H1 (cell line): ENCODE data around the gene ABCC6. TPM values are rescaled to one million over a fixed set of nuclear protein-coding genes. Genes with fewer than 3 reads are reported as not detected.

Experiments used
- polyA plus RNA-seq, 7 experiments: library from polyadenylated mRNA; depleted of rRNA in 3 of 7; stranded (reverse) in 5 of 7; unstranded in 2 of 7; fragments of >200 nt in 5 of 7; fragments of 200-250 nt in 2 of 7; gene quantifications; 1 replicate in 5 of 7; 2 replicates in 1 of 7; 4 replicates in 1 of 7; pipeline versions ENCODE4 v1.2.1 to v1.2.3, GENCODE V29; 2011 to 2013; ENCODE audit warnings: missing spikeins in 2 of 7, mixed read lengths in 2 of 7
- total RNA-seq: library from RNA; stranded (reverse); fragmentation: NEBNext Ultra II Directional; extraction: Animal tissue kit (Norgen Biotek cat#: 25700); gene quantifications from 2 replicates; pipeline ENCODE4 v1.2.1, GENCODE V29; 2021

Gene ABCC6
- total and polyA plus RNA-seq, 2 of the 8 experiments (the other 6 are each of a cell fraction or from before 2014, with no cell fraction given): 1.6 to 1.8 TPM

Other genes with a start within 250 kb of the ABCC6 start
- gene NOMO3, start 9.0 kb upstream of the ABCC6 start, total RNA-seq: 57.1 and 60.9 TPM in 2 replicates
- 18.7 and 23.7 TPM in 2 replicates for gene NOMO3, start 9.0 kb upstream of the ABCC6 start, polyA plus RNA-seq (2011; rRNA removed)
- 7.6 and 8.6 TPM in 2 replicates for gene NPIPA7, start 155.6 kb upstream of the ABCC6 start, total RNA-seq
- 28.0 and 36.5 TPM in 2 replicates for gene NPIPA7, start 155.6 kb upstream of the ABCC6 start, polyA plus RNA-seq (2011; rRNA removed)